Measurements from ENCODE around the gene HIPK2. TPM values are rescaled to one million over a fixed set of nuclear protein-coding genes. Genes with fewer than 3 reads are reported as not detected.

Gene HIPK2
- total RNA-seq, 1 experiment from 2014 or later: 35.2 TPM

DNA sequence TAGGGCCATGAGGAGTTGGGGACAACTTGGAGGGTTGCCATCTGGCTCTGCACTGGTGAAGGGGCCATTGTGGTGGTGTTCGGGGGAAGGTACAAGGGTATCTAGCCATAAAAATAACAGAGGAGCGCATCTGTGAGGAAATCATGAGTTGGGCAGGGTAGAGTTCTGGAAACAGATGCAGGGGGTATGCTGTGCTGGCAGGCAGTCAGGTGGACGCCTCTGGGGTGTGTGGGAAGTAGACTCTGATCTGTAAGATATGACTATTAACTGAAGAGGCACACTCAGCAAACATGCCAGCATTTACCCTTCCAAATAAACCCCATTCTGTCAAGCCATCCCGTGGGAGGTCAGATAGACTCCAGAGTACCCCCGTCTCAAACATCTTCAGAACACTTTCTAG lies 174.5 kb downstream of the HIPK2 start:
- no peaks in the 10 kb centered on the region for H3K79me2 ChIP-seq (ENCODE audit: low read depth)
- H3K4me3 ChIP-seq: no peak overlapping the region
- H3K36me3 ChIP-seq (ENCODE audit: low read depth): 0 out of 2 replicates have a peak, but pooled peaks cover 4% of the 10 kb centered on the region
- DNase-seq: no peak
- TF ChIP-seq EZH2 (IDR thresholded peaks at IDR 0.05; ENCODE audit: low read depth) (no peak), CTCF (conservative IDR thresholded peaks at IDR 0.05) (no peak)
- H3K9me2 ChIP-seq (ENCODE audit: insufficient read depth): no peaks in the 10 kb centered on the region
- 0 out of 2 replicates have a peak, but pooled peaks cover 5% of the 10 kb centered on the region for H3F3A ChIP-seq (ENCODE audit: insufficient read depth, low read depth)
- BruUV-seq (replicated peaks): no TSS peak
- no peak overlapping the region for H3K4me2 ChIP-seq
- H3K9me3 ChIP-seq (ENCODE audit: insufficient read depth, low read depth): no peaks in the 10 kb centered on the region
- H2AFZ ChIP-seq: no peak overlapping the region
- intact Hi-C loops (cut with micrococcal nuclease; ENCODE audit: unreplicated experiment): no loop called here
- no peaks in the 10 kb centered on the region for H3K27me3 ChIP-seq (ENCODE audit: insufficient read depth, low read depth)
- H3K4me1 ChIP-seq (replicated peaks; ENCODE audit: insufficient read depth): peaks cover 12% of the 10 kb centered on the region
- ChIA-PET CTCF (no interaction called here), POLR2A (ENCODE audit: unreplicated experiment) (no interaction called here)
- H4K20me1 ChIP-seq (ENCODE audit: insufficient read depth): no peaks in the 10 kb centered on the region; the same call in 1 of the 2 replicates
- no peak overlapping the region for H3K27ac ChIP-seq

GRCh38 chr7:139602143-139602722 lies 175.6 kb downstream of the HIPK2 start:
- H4K20me1 ChIP-seq (ENCODE audit: insufficient read depth): no peaks in the 10 kb centered on the region; the same call in 1 of the 2 replicates
- 0 out of 2 replicates have a peak, but pooled peaks cover 8% of the 10 kb centered on the region for H3K36me3 ChIP-seq (ENCODE audit: low read depth)
- ChIA-PET POLR2A (ENCODE audit: unreplicated experiment) (no interaction called here), CTCF (interaction anchor here (0.5 to 1.3 kb wide), 6 partner anchors 16 to 527 kb away, joined by 3 to 7 read pairs (median 4); no protein-coding TSS in a partner anchor)
- no peak overlapping the region for H3K4me3 ChIP-seq
- H3K9me3 ChIP-seq (ENCODE audit: insufficient read depth, low read depth): no peaks in the 10 kb centered on the region
- H2AFZ ChIP-seq: no peak overlapping the region
- H3F3A ChIP-seq (ENCODE audit: insufficient read depth, low read depth): 0 out of 2 replicates have a peak, but pooled peaks cover 5% of the 10 kb centered on the region
- H3K27ac ChIP-seq: no peak overlapping the region
- no peak overlapping the region for H3K4me2 ChIP-seq
- BruUV-seq (replicated peaks): no TSS peak
- DNase-seq: no peak
- TF ChIP-seq EZH2 (IDR thresholded peaks at IDR 0.05; ENCODE audit: low read depth) (no peak), CTCF (conservative IDR thresholded peaks at IDR 0.05) (peak; percentile 64)
- H3K27me3 ChIP-seq (ENCODE audit: insufficient read depth, low read depth): no peaks in the 10 kb centered on the region
- no peaks in the 10 kb centered on the region for H3K9me2 ChIP-seq (ENCODE audit: insufficient read depth)
- H3K4me1 ChIP-seq (replicated peaks; ENCODE audit: insufficient read depth): peaks cover 15% of the 10 kb centered on the region
- H3K79me2 ChIP-seq (ENCODE audit: low read depth): no peaks in the 10 kb centered on the region
- intact Hi-C loops (cut with micrococcal nuclease; ENCODE audit: unreplicated experiment): loop anchor here (1.0 kb wide), 1 partner anchor 400 kb away; no protein-coding TSS in a partner anchor

DNA sequence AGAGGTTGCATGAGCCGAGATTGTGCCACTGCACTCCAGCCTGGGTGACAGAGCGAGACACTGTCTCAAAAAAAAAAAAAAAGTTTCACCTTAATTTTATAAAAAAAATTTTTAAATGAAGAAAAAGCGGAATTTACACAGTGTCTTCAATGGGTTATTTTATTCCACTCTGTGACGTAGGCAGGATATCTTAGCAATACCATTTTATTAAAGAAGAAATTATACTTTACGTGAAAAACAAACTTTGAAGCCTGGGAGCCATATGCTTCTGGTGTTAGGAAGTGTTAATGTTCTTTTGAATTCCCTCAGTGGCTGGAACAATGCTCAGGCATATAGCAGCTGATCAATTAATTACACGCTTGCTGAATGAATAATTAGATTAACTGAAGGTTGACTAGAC lies 176.6 kb downstream of the HIPK2 start:
- Histone ChIP-seq H3K4me1 (replicated peaks; ENCODE audit: insufficient read depth) (peaks cover 15% of the 10 kb centered on the region), H4K20me1 (ENCODE audit: insufficient read depth) (no peaks in the 10 kb centered on the region; the same call in 1 of the 2 replicates), H3K9me2 (ENCODE audit: insufficient read depth) (no peaks in the 10 kb centered on the region), H3K4me2 (no peak overlapping the region), H3K36me3 (ENCODE audit: low read depth) (0 out of 2 replicates have a peak, but pooled peaks cover 8% of the 10 kb centered on the region), H3F3A (ENCODE audit: insufficient read depth, low read depth) (0 out of 2 replicates have a peak, but pooled peaks cover 5% of the 10 kb centered on the region), H3K27me3 (ENCODE audit: insufficient read depth, low read depth) (no peaks in the 10 kb centered on the region), H3K79me2 (ENCODE audit: low read depth) (no peaks in the 10 kb centered on the region), H3K27ac (no peak overlapping the region), H3K4me3 (no peak overlapping the region), H2AFZ (no peak overlapping the region), H3K9me3 (ENCODE audit: insufficient read depth, low read depth) (no peaks in the 10 kb centered on the region)
- intact Hi-C loops (cut with micrococcal nuclease; ENCODE audit: unreplicated experiment): no loop called here
- BruUV-seq (replicated peaks): no TSS peak
- TF ChIP-seq CTCF (conservative IDR thresholded peaks at IDR 0.05): no peak
- no peak for TF ChIP-seq EZH2 (IDR thresholded peaks at IDR 0.05; ENCODE audit: low read depth)
- CTCF ChIA-PET: no interaction called here
- DNase-seq: no peak
- POLR2A ChIA-PET (ENCODE audit: unreplicated experiment): no interaction called here
